MM.1S (cell line): ENCODE measurements around the gene AKAP9.
"Not testable (repeated sequence)": the region's sequence is repeated elsewhere in the genome, so short reads cannot be mapped to it uniquely, and the experiment has no call there.

ENCODE experiments used
- DNase-seq: peaks from one replicate; pipeline ENCODE4 v3.0.0-alpha.2; 2015
- H2AFZ ChIP-seq: fragments of 300-600 bp; sonication (generic); 2 replicates; pipeline ENCODE4 v1.6.0; 2016; ENCODE audit warnings: antibody characterized with exemption, low read length
- H3F3A ChIP-seq: fragments of 300-600 bp; sonication (generic); 2 replicates; pipeline ENCODE4 v1.6.1; 2016; ENCODE audit warnings: mild to moderate bottlenecking, antibody characterized with exemption, low read length, moderate library complexity, mixed read lengths; ENCODE audit not compliant: insufficient read depth
- H3K27ac ChIP-seq: fragments of 300-600 bp; sonication (generic); 2 replicates; pipeline ENCODE4 v1.5.1; 2016; ENCODE audit warnings: mild to moderate bottlenecking, low read length
- H3K27me3 ChIP-seq: fragments of 300-600 bp; sonication (generic); replicated peaks from 2 replicates; pipeline ENCODE4 v1.6.0; 2016; ENCODE audit warnings: low read length; ENCODE audit not compliant: insufficient read depth
- H3K36me3 ChIP-seq: fragments of 300-600 bp; sonication (generic); replicated peaks from 2 replicates; pipeline ENCODE4 v1.6.1; 2016; ENCODE audit warnings: mild to moderate bottlenecking, low read length, mixed read lengths; ENCODE audit not compliant: insufficient read depth
- H3K4me1 ChIP-seq: fragments of 300-600 bp; sonication (generic); 2 replicates; pipeline ENCODE4 v1.6.1; 2016; ENCODE audit warnings: low read length, mixed read lengths
- H3K4me2 ChIP-seq: fragments of 300-600 bp; sonication (generic); 2 replicates; pipeline ENCODE4 v1.6.0; 2016; ENCODE audit warnings: low read depth, low read length
- H3K4me3 ChIP-seq: fragments of 300-600 bp; sonication (generic); 2 replicates; pipeline ENCODE4 v1.5.1; 2016; ENCODE audit warnings: low read length, mixed read lengths
- H3K79me2 ChIP-seq: fragments of 300-600 bp; sonication (generic); 2 replicates; pipeline ENCODE4 v1.6.1; 2016; ENCODE audit warnings: mixed run types, low read length, mixed read lengths
- H3K9ac ChIP-seq: fragments of 300-600 bp; sonication (generic); 2 replicates; pipeline ENCODE4 v1.6.1; 2016; ENCODE audit warnings: low read length, mixed read lengths
- H3K9me2 ChIP-seq: fragments of 300-600 bp; sonication (generic); replicated peaks from 2 replicates; pipeline ENCODE4 v1.6.1; 2016; ENCODE audit warnings: mild to moderate bottlenecking, low read length, mixed read lengths; ENCODE audit not compliant: insufficient read depth
- H3K9me3 ChIP-seq: fragments of 300-600 bp; sonication (generic); replicated peaks from 2 replicates; pipeline ENCODE4 v1.6.1; 2016; ENCODE audit warnings: mild to moderate bottlenecking, low read length, mixed read lengths; ENCODE audit not compliant: insufficient read depth
- H4K20me1 ChIP-seq: fragments of 300-600 bp; sonication (generic); 2 replicates; pipeline ENCODE4 v1.6.1; 2016; ENCODE audit warnings: mild to moderate bottlenecking, low read length, moderate library complexity, mixed read lengths; ENCODE audit not compliant: insufficient read depth
- EZH2 ChIP-seq: fragments of 300-600 bp; sonication (generic); optimal IDR thresholded peaks from 2 replicates; pipeline ENCODE3; 2017; ENCODE audit warnings: low read depth, mild to moderate bottlenecking, antibody characterized with exemption, low read length, mixed read lengths
- EZH2phosphoT487 ChIP-seq: fragments of 300-600 bp; sonication (generic); IDR thresholded peaks from 2 replicates; pipeline ENCODE4 v1.6.1; 2018; ENCODE audit warnings: antibody characterized with exemption, low read length
- TF ChIP-seq, protein P1 (sequence below): fragments of 300-600 bp; sonication (generic); IDR thresholded peaks from 2 replicates; pipeline ENCODE4 v1.5.1; 2016; ENCODE audit warnings: antibody characterized with exemption, low read length, mixed read lengths

The AKAP9 gene

DNA sequence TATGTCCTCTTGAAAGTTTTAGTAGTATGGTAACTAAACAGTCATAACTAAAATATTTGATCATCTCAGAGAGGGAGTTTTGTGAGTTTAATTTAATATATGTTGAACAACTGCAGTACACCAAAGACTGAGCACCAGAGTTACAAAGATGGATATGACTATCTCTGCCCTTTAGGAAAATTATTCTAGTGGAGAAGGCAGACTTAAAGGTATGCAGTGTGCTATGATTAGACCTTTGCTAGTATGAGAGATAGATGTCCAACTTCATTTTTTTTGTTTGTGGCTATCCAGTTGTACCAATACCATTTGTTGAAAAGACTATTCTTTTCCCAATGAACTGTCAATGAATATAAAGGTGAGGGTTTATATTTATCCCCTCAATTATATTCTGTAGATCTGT, 33.4 kb downstream of the AKAP9 start:
- no peaks in the 10 kb centered on the region for H3K4me1 ChIP-seq
- no peaks in the 10 kb centered on the region for H3K9me3 ChIP-seq
- H2AFZ ChIP-seq, result no peak overlapping the region
- H3K4me2 ChIP-seq, result no peak overlapping the region
- no peaks in the 10 kb centered on the region for H3K9me2 ChIP-seq
- H3K9ac ChIP-seq, result no peak overlapping the region
- H3K36me3 ChIP-seq, result no peaks in the 10 kb centered on the region
- H3F3A ChIP-seq, result no peaks in the 10 kb centered on the region
- H4K20me1 ChIP-seq, result no peaks in the 10 kb centered on the region
- H3K79me2 ChIP-seq, result peaks cover 43% of the 10 kb centered on the region
- H3K27ac ChIP-seq, result no peak overlapping the region
- H3K27me3 ChIP-seq, result no peaks in the 10 kb centered on the region
- no peak for TF ChIP-seq EZH2phosphoT487
- TF ChIP-seq, protein P1, sequence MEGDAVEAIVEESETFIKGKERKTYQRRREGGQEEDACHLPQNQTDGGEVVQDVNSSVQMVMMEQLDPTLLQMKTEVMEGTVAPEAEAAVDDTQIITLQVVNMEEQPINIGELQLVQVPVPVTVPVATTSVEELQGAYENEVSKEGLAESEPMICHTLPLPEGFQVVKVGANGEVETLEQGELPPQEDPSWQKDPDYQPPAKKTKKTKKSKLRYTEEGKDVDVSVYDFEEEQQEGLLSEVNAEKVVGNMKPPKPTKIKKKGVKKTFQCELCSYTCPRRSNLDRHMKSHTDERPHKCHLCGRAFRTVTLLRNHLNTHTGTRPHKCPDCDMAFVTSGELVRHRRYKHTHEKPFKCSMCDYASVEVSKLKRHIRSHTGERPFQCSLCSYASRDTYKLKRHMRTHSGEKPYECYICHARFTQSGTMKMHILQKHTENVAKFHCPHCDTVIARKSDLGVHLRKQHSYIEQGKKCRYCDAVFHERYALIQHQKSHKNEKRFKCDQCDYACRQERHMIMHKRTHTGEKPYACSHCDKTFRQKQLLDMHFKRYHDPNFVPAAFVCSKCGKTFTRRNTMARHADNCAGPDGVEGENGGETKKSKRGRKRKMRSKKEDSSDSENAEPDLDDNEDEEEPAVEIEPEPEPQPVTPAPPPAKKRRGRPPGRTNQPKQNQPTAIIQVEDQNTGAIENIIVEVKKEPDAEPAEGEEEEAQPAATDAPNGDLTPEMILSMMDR, result no peak
- no peak for DNase-seq
- no peak overlapping the region for H3K4me3 ChIP-seq

DNA sequence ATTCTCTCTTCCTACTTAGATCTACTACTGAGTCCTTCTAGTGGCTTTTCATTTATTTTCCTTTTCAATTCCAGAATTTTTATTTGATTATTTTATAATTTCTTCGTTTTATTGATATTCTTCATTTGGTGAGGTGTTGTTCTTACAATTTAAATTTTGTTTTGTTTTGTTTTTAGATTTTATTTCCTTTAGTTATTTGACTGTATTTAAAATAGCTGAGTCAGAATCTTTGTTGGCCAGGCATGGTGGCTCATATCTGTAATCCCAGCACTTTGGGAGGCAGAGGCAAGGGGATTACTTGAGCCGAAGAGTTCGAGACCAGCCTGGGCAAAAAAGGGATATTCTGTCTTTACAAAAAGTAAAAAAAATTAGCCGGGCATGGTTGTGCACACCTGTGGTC, 36.1 kb downstream of the AKAP9 start:
- H3K4me3 ChIP-seq, result no peak overlapping the region
- no peak for TF ChIP-seq EZH2phosphoT487
- TF ChIP-seq, protein P1, result no peak
- no peak for TF ChIP-seq EZH2

DNA sequence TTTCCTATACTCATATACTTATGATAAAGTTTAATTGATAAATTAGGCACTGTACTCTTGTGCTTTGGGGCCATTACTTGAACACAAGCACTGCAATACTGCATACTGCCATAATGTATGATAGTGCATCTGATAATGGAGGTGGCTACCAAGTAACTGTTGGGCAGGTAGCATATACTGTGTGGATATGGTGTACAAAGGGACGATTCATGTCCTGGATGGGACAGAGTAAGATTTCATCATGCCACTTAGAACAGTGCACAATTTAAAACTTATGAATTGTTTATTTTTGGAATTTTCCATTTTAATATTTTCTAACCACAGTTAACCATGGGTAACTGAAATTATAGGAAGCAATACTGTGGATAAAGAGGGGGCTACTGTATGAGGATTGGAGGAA, 38.9 kb downstream of the AKAP9 start:
- Histone ChIP-seq H3F3A (no peaks in the 10 kb centered on the region), H3K9me3 (no peaks in the 10 kb centered on the region), H3K4me3 (no peak overlapping the region), H3K4me1 (no peaks in the 10 kb centered on the region), H3K79me2 (peaks cover 3% of the 10 kb centered on the region; the same call in 1 of the 2 replicates), H3K27me3 (no peaks in the 10 kb centered on the region), H3K9ac (no peak overlapping the region), H3K9me2 (no peaks in the 10 kb centered on the region), H2AFZ (no peak overlapping the region), H4K20me1 (no peaks in the 10 kb centered on the region), H3K27ac (no peak overlapping the region), H3K36me3 (no peaks in the 10 kb centered on the region), H3K4me2 (no peak overlapping the region)
- TF ChIP-seq, protein P1, result no peak
- TF ChIP-seq EZH2phosphoT487, result no peak
- TF ChIP-seq EZH2, result no peak
- DNase-seq, result no peak

More for the DNA sequence above, 36.1 kb downstream of the AKAP9 start:
- no peak for DNase-seq
- H3K27me3 ChIP-seq, result no peaks in the 10 kb centered on the region
- H3K9me2 ChIP-seq, result no peaks in the 10 kb centered on the region
- H3K9me3 ChIP-seq, result no peaks in the 10 kb centered on the region
- H3K4me2 ChIP-seq, result no peak overlapping the region
- H3K4me1 ChIP-seq, result no peaks in the 10 kb centered on the region
- no peak overlapping the region for H3K9ac ChIP-seq
- H3F3A ChIP-seq, result no peaks in the 10 kb centered on the region
- no peaks in the 10 kb centered on the region for H4K20me1 ChIP-seq
- no peak overlapping the region for H3K27ac ChIP-seq
- H2AFZ ChIP-seq, result no peak overlapping the region
- peaks cover 18% of the 10 kb centered on the region for H3K79me2 ChIP-seq
- H3K36me3 ChIP-seq, result no peaks in the 10 kb centered on the region

DNA sequence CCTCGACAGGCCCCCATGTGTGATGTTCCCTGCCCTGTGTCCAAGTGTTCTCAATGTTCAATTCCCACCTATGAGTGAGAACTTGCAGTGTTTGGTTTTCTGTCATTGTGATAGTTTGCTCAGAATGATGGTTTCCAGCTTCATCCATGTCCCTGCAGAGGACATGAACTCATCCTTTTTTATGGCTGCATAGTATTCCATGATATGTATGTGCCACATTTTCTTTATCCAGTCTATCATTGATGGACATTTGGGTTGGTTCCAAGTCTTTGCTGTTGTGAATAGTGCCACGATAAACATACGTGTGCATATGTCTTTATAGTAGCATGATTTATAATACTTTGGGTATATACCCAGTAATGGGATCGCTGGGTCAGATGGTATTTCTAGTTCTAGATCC, 41.7 kb downstream of the AKAP9 start:
- not testable (repeated sequence) for H3K9me2 ChIP-seq

More for the DNA sequence above, 41.7 kb downstream of the AKAP9 start:
- not testable (repeated sequence) for H3F3A ChIP-seq, H4K20me1 ChIP-seq, H3K79me2 ChIP-seq, H3K4me2 ChIP-seq, H3K36me3 ChIP-seq, H3K27me3 ChIP-seq, H3K9me3 ChIP-seq, H3K4me1 ChIP-seq, H3K27ac ChIP-seq, H3K4me3 ChIP-seq, H3K9ac ChIP-seq, DNase-seq, H2AFZ ChIP-seq
